ENCODE data around the gene ARFGEF3. TPM values are rescaled to one million over a fixed set of nuclear protein-coding genes. Genes with fewer than 3 reads are reported as not detected.
A peak's percentile ranks its signal among the peaks of the same experiment; 100 is the strongest.
"Not testable (repeated sequence)": the region's sequence is repeated elsewhere in the genome, so short reads cannot be mapped to it uniquely, and the experiment has no call there.

Gene ARFGEF3
- total RNA-seq (2014; rRNA removed; shearing (Covaris generic)), result 7.0 and 11.0 TPM in 2 replicates

GRCh38 chr6:138161338-138162110 is at the start of gene ARFGEF3:
TSS of gene ARFGEF3 (plus strand) at chr6:138161939. CDS start at chr6:138162087, 148 bp downstream.
- Histone ChIP-seq H3K27me3 (ENCODE audit: control insufficient read depth, insufficient read depth, low read length) (peaks cover 36% of the 10 kb centered on the region), H3K36me3 (replicated peaks; ENCODE audit: control insufficient read depth, insufficient read depth, low read length) (no peaks in the 10 kb centered on the region), H3K4me3 (ENCODE audit: insufficient read depth, low read depth, low read length) (peak within 1 kb of the TSS; percentile 85)
- DNase-seq, result peak; percentile 90

- no peak overlapping the region for H3K4me3 ChIP-seq (ENCODE audit: insufficient read depth, low read depth, low read length)
- no peak for DNase-seq
- no peaks in the 10 kb centered on the region for H3K36me3 ChIP-seq (replicated peaks; ENCODE audit: control insufficient read depth, insufficient read depth, low read length)
- no peaks in the 10 kb centered on the region for H3K27me3 ChIP-seq (ENCODE audit: control insufficient read depth, insufficient read depth, low read length)
Observed at GRCh38 chr6:138113588-138114210, 48.0 kb upstream of the ARFGEF3 start.

GRCh38 chr6:138115201-138115600 is 46.5 kb upstream of the ARFGEF3 start:
- no peaks in the 10 kb centered on the region for H3K36me3 ChIP-seq (replicated peaks; ENCODE audit: control insufficient read depth, insufficient read depth, low read length)
- H3K4me3 ChIP-seq (ENCODE audit: insufficient read depth, low read depth, low read length), result no peak overlapping the region
- DNase-seq, result no peak
- H3K27me3 ChIP-seq (ENCODE audit: control insufficient read depth, insufficient read depth, low read length), result no peaks in the 10 kb centered on the region

GRCh38 chr6:138115877-138116660 is 45.7 kb upstream of the ARFGEF3 start:
- Histone ChIP-seq H3K36me3 (replicated peaks; ENCODE audit: control insufficient read depth, insufficient read depth, low read length) (no peaks in the 10 kb centered on the region), H3K4me3 (ENCODE audit: insufficient read depth, low read depth, low read length) (no peak overlapping the region), H3K27me3 (ENCODE audit: control insufficient read depth, insufficient read depth, low read length) (no peaks in the 10 kb centered on the region)
- DNase-seq, result no peak

- Histone ChIP-seq H3K36me3 (replicated peaks; ENCODE audit: control insufficient read depth, insufficient read depth, low read length) (no peaks in the 10 kb centered on the region), H3K4me3 (ENCODE audit: insufficient read depth, low read depth, low read length) (no peak overlapping the region), H3K27me3 (ENCODE audit: control insufficient read depth, insufficient read depth, low read length) (no peaks in the 10 kb centered on the region)
- DNase-seq, result no peak
Observed at GRCh38 chr6:138116661-138116999, 45.1 kb upstream of the ARFGEF3 start.

GRCh38 chr6:138117376-138117914 is 44.3 kb upstream of the ARFGEF3 start:
- no peak overlapping the region for H3K4me3 ChIP-seq (ENCODE audit: insufficient read depth, low read depth, low read length)
- DNase-seq, result no peak
- no peaks in the 10 kb centered on the region for H3K27me3 ChIP-seq (ENCODE audit: control insufficient read depth, insufficient read depth, low read length)
- no peaks in the 10 kb centered on the region for H3K36me3 ChIP-seq (replicated peaks; ENCODE audit: control insufficient read depth, insufficient read depth, low read length)

- not testable (repeated sequence) for H3K36me3 ChIP-seq (replicated peaks; ENCODE audit: control insufficient read depth, insufficient read depth, low read length); H3K27me3 ChIP-seq (ENCODE audit: control insufficient read depth, insufficient read depth, low read length)
Observed at GRCh38 chr6:138119229-138119628, 42.5 kb upstream of the ARFGEF3 start.

GRCh38 chr6:138119976-138120375 is 41.8 kb upstream of the ARFGEF3 start:
- no peaks in the 10 kb centered on the region for H3K27me3 ChIP-seq (ENCODE audit: control insufficient read depth, insufficient read depth, low read length)
- H3K36me3 ChIP-seq (replicated peaks; ENCODE audit: control insufficient read depth, insufficient read depth, low read length), result no peaks in the 10 kb centered on the region
- no peak for DNase-seq
- no peak overlapping the region for H3K4me3 ChIP-seq (ENCODE audit: insufficient read depth, low read depth, low read length)

More at GRCh38 chr6:138119229-138119628, 42.5 kb upstream of the ARFGEF3 start:
- H3K4me3 ChIP-seq (ENCODE audit: insufficient read depth, low read depth, low read length); DNase-seq: not testable (repeated sequence)

- Histone ChIP-seq H3K36me3 (replicated peaks; ENCODE audit: control insufficient read depth, insufficient read depth, low read length) (no peaks in the 10 kb centered on the region), H3K4me3 (ENCODE audit: insufficient read depth, low read depth, low read length) (no peak overlapping the region), H3K27me3 (ENCODE audit: control insufficient read depth, insufficient read depth, low read length) (no peaks in the 10 kb centered on the region)
- no peak for DNase-seq
Observed at GRCh38 chr6:138124096-138124495, 37.6 kb upstream of the ARFGEF3 start.

GRCh38 chr6:138128096-138128495 is 33.6 kb upstream of the ARFGEF3 start:
- DNase-seq, result no peak
- no peak overlapping the region for H3K4me3 ChIP-seq (ENCODE audit: insufficient read depth, low read depth, low read length)
- H3K36me3 ChIP-seq (replicated peaks; ENCODE audit: control insufficient read depth, insufficient read depth, low read length), result no peaks in the 10 kb centered on the region
- no peaks in the 10 kb centered on the region for H3K27me3 ChIP-seq (ENCODE audit: control insufficient read depth, insufficient read depth, low read length)

- H3K27me3 ChIP-seq (ENCODE audit: control insufficient read depth, insufficient read depth, low read length), result no peaks in the 10 kb centered on the region
- no peak for DNase-seq
- H3K36me3 ChIP-seq (replicated peaks; ENCODE audit: control insufficient read depth, insufficient read depth, low read length), result no peaks in the 10 kb centered on the region
- H3K4me3 ChIP-seq (ENCODE audit: insufficient read depth, low read depth, low read length), result no peak overlapping the region
Observed at GRCh38 chr6:138129190-138129589, 32.5 kb upstream of the ARFGEF3 start.

- no peak for DNase-seq
- no peaks in the 10 kb centered on the region for H3K27me3 ChIP-seq (ENCODE audit: control insufficient read depth, insufficient read depth, low read length)
- no peak overlapping the region for H3K4me3 ChIP-seq (ENCODE audit: insufficient read depth, low read depth, low read length)
- no peaks in the 10 kb centered on the region for H3K36me3 ChIP-seq (replicated peaks; ENCODE audit: control insufficient read depth, insufficient read depth, low read length)
Observed at GRCh38 chr6:138142806-138143205, 18.9 kb upstream of the ARFGEF3 start.

- H3K27me3 ChIP-seq (ENCODE audit: control insufficient read depth, insufficient read depth, low read length), result no peaks in the 10 kb centered on the region
- no peak for DNase-seq
- no peaks in the 10 kb centered on the region for H3K36me3 ChIP-seq (replicated peaks; ENCODE audit: control insufficient read depth, insufficient read depth, low read length)
Observed at GRCh38 chr6:138145402-138145801, 16.3 kb upstream of the ARFGEF3 start.

GRCh38 chr6:138146544-138146943 is 15.2 kb upstream of the ARFGEF3 start:
- DNase-seq, result no peak
- Histone ChIP-seq H3K27me3 (ENCODE audit: control insufficient read depth, insufficient read depth, low read length) (no peaks in the 10 kb centered on the region), H3K36me3 (replicated peaks; ENCODE audit: control insufficient read depth, insufficient read depth, low read length) (no peaks in the 10 kb centered on the region), H3K4me3 (ENCODE audit: insufficient read depth, low read depth, low read length) (no peak overlapping the region)

More at GRCh38 chr6:138145402-138145801, 16.3 kb upstream of the ARFGEF3 start:
- no peak overlapping the region for H3K4me3 ChIP-seq (ENCODE audit: insufficient read depth, low read depth, low read length)
